BJ (cell line): Measurements from ENCODE around the gene STX2. TPM values are rescaled to one million over a fixed set of nuclear protein-coding genes. Genes with fewer than 3 reads are reported as not detected.

Experiments
- CTCF ChIA-PET: fragments of 350-600 bp; formaldehyde crosslinking; extraction: SDS; loops from one replicate; lab custom pipeline; 2021; ENCODE audit warnings: antibody characterized with exemption, inconsistent platforms; lab: Yijun Ruan, JAX
- POLR2A ChIA-PET: fragments of 300-600 bp; sonication (Branson Sonifier 250); formaldehyde crosslinking; extraction: SDS; loops from one replicate; lab custom pipeline; 2021; ENCODE audit warnings: antibody characterized with exemption; lab: Charles Lee
- DNase-seq: peaks from one replicate; pipeline ENCODE4 v3.0.0-alpha.2; 2011; ENCODE audit warnings: low read depth
- H3K27me3 ChIP-seq: 2 replicates; pipeline ENCODE4 v1.6.0; 2011; ENCODE audit warnings: low read length; ENCODE audit not compliant: control insufficient read depth, insufficient read depth
- H3K36me3 ChIP-seq: 2 replicates; pipeline ENCODE4 v1.5.1; 2011; ENCODE audit warnings: low read length; ENCODE audit not compliant: control insufficient read depth, insufficient read depth
- H3K4me3 ChIP-seq: 2 replicates; pipeline ENCODE4 v1.5.1; 2011; ENCODE audit warnings: low read depth, mild to moderate bottlenecking, control low read depth, low read length
- polyA plus RNA-seq: library from polyadenylated mRNA; depleted of rRNA; stranded (reverse); fragments of >200 nt; gene quantifications from 2 replicates; pipeline ENCODE4 v1.2.3, GENCODE V29; 2011; rRNA removed
- small RNA-seq: library from RNA; depleted of rRNA; stranded (forward); fragments of <200 nt; gene quantifications from one replicate; pipeline ENCODE3, GENCODE V24; 2012; ENCODE audit warnings: low replicate concordance, low read depth; ENCODE audit not compliant: insufficient read length
- TF ChIP-seq, protein P1 (sequence below): IDR thresholded peaks from 2 replicates; pipeline ENCODE4 v1.5.1; 2011; ENCODE audit warnings: low read depth, mild to moderate bottlenecking, control low read depth, inconsistent platforms, low read length, moderate library complexity; ENCODE audit not compliant: insufficient read depth

Gene STX2
- polyA plus RNA-seq, 1 experiment = 26.0 TPM

DNA sequence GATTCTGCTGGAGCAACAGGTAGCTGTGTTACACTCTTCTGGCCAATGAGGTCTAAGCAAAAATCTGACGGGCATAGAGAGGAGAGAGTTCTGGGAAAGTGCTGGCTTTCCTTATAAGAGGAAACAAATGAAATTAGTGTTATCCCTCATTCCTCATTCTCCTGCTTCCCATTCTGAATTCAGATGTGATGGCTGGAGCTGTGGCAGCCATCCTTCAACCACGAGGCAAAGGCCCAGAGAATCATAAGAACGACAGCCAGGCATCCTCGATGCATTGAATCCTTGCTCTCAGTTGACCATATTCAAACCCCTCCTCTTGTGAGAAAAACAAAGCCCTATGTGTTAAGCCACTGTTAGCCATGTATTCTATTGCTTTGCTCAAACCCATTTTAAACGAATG lies 95.4 kb downstream of the STX2 start:
- POLR2A ChIA-PET = no interaction called here

DNA sequence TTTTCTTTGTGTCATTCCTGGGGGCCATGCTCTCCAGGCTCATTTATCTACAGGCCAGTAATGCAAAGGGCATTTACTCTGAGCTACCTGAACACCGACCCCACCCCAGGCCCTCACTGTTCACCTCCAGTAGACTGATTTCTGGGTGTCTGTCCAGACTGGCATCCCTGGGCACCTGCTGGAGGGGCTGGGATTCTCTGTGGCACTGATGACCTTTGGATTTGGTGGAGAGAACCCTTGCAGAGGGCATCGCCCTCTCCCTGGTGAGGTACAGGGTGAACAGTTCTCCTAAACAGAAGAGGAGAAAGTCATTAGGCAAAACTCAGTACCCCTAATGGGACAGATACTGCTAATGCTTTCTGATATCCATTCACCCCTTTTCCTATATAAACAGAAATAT lies 95.9 kb downstream of the STX2 start:
- Histone ChIP-seq H3K4me3 (no peak overlapping the region), H3K36me3 (no peaks in the 10 kb centered on the region), H3K27me3 (no peaks in the 10 kb centered on the region)
- CTCF ChIA-PET = no interaction called here
- no peak for DNase-seq
- POLR2A ChIA-PET = no interaction called here
- TF ChIP-seq, protein P1, sequence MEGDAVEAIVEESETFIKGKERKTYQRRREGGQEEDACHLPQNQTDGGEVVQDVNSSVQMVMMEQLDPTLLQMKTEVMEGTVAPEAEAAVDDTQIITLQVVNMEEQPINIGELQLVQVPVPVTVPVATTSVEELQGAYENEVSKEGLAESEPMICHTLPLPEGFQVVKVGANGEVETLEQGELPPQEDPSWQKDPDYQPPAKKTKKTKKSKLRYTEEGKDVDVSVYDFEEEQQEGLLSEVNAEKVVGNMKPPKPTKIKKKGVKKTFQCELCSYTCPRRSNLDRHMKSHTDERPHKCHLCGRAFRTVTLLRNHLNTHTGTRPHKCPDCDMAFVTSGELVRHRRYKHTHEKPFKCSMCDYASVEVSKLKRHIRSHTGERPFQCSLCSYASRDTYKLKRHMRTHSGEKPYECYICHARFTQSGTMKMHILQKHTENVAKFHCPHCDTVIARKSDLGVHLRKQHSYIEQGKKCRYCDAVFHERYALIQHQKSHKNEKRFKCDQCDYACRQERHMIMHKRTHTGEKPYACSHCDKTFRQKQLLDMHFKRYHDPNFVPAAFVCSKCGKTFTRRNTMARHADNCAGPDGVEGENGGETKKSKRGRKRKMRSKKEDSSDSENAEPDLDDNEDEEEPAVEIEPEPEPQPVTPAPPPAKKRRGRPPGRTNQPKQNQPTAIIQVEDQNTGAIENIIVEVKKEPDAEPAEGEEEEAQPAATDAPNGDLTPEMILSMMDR = no peak

More for the DNA sequence above, 95.4 kb downstream of the STX2 start:
- no peak overlapping the region for H3K4me3 ChIP-seq
- no peak for DNase-seq
- TF ChIP-seq, protein P1 = no peak
- H3K36me3 ChIP-seq = no peaks in the 10 kb centered on the region
- H3K27me3 ChIP-seq = no peaks in the 10 kb centered on the region
- CTCF ChIA-PET = no interaction called here

DNA sequence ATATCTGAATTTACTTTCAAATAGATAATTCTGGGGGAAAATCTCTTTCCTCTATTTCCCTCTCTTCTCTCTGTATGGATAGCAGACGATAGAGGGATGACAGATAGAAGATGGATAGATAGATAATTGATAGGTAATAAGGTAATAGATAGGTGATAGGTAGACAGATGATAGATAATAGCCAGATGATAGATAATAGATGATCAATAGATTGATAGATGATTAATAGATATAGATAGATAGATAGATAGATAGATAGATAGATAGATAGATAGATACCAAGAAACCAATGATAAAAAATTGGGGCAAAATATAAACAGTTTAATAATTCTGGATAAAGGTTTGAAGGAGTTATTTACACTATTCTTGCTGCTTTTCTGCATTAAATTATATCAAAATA lies 96.3 kb downstream of the STX2 start:
- ChIA-PET CTCF (no interaction called here), POLR2A (no interaction called here)
- Histone ChIP-seq H3K27me3 (no peaks in the 10 kb centered on the region), H3K36me3 (no peaks in the 10 kb centered on the region), H3K4me3 (no peak overlapping the region)
- DNase-seq = no peak
- TF ChIP-seq, protein P1 = no peak

DNA sequence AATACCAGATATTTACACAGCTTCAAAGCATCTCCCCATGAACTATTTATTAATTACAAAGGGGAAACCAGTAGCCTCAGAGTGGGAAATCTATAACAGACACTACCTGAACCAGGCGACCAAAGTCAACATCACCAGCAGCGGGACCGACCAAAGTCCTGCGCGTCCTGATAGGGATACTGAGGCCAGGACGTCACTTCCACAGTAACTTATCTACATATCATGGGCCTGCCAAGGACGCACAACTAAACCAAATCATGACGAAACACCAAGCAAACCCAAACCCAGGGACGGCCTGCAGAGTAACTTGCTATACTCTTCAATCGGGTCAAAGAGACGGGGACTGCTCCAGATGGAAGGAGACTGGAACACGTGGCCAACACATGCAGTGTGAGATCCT lies 96.9 kb downstream of the STX2 start:
- ChIA-PET POLR2A (no interaction called here), CTCF (no interaction called here)
- H3K36me3 ChIP-seq = no peaks in the 10 kb centered on the region
- no peak overlapping the region for H3K4me3 ChIP-seq
- no peaks in the 10 kb centered on the region for H3K27me3 ChIP-seq
- TF ChIP-seq, protein P1 = no peak
- DNase-seq = no peak

Small RNAs within 50 kb of the gene (small RNA-seq; reads per million reads assigned to genes)
- gene RNU6-1077P = not detected

Other genes starting within 250 kb of the STX2 start
- 0.05 TPM in 1 of 2 replicates, not detected in the other for gene RIMBP2, start 123.0 kb downstream of the STX2 start, polyA plus RNA-seq
- gene RAN, start 32.8 kb upstream of the STX2 start, polyA plus RNA-seq = 1,011 and 1,490 TPM in 2 replicates
- gene ADGRD1, start 114.7 kb upstream of the STX2 start, polyA plus RNA-seq = 40.1 and 68.5 TPM in 2 replicates